Right kidney (tissue), 1 donor: ENCODE results near the gene FRYL.
"Not testable (repeated sequence)": the region's sequence is repeated elsewhere in the genome, so short reads cannot be mapped to it uniquely, and the experiment has no call there.

Experiments
- DNase-seq: peaks from one replicate; pipeline ENCODE4 v3.0.0-alpha.2; 2016

FRYL gene

GRCh38 chr4:48746608-48747362, 33.3 kb downstream of the FRYL start:
- no peak for DNase-seq

- DNase-seq = not testable (repeated sequence)
These were observed 34.9 kb downstream of the FRYL start for GRCh38 chr4:48745223-48745622.

- no peak for DNase-seq
These were observed 37.7 kb downstream of the FRYL start for GRCh38 chr4:48742412-48742811.

GRCh38 chr4:48739560-48740019, 40.5 kb downstream of the FRYL start:
- no peak for DNase-seq

GRCh38 chr4:48738856-48739255, 41.2 kb downstream of the FRYL start:
- no peak for DNase-seq

GRCh38 chr4:48728906-48729496, 51.1 kb downstream of the FRYL start:
- not testable (repeated sequence) for DNase-seq

- DNase-seq = no peak
These were observed 52.2 kb downstream of the FRYL start for GRCh38 chr4:48727666-48728459.

GRCh38 chr4:48725414-48725813, 54.7 kb downstream of the FRYL start:
- DNase-seq = no peak

- DNase-seq = no peak
These were observed 57.3 kb downstream of the FRYL start for GRCh38 chr4:48722509-48723446.

- DNase-seq = no peak
These were observed 59.6 kb downstream of the FRYL start for GRCh38 chr4:48720459-48720858.

- DNase-seq = no peak
These were observed 61.1 kb downstream of the FRYL start for GRCh38 chr4:48718818-48719465.

- not testable (repeated sequence) for DNase-seq
These were observed 63.8 kb downstream of the FRYL start for GRCh38 chr4:48716285-48716684.

- no peak for DNase-seq
These were observed 69.5 kb downstream of the FRYL start for GRCh38 chr4:48710446-48711209.

- DNase-seq = no peak
These were observed 70.2 kb downstream of the FRYL start for GRCh38 chr4:48709901-48710300.

GRCh38 chr4:48708610-48709009, 71.5 kb downstream of the FRYL start:
- no peak for DNase-seq

GRCh38 chr4:48706736-48707135, 73.3 kb downstream of the FRYL start:
- no peak for DNase-seq

GRCh38 chr4:48705609-48706008, 74.5 kb downstream of the FRYL start:
- DNase-seq = no peak

GRCh38 chr4:48704091-48704802, 75.8 kb downstream of the FRYL start:
- DNase-seq = no peak

GRCh38 chr4:48699475-48699874, 80.6 kb downstream of the FRYL start:
- DNase-seq = no peak
